ENCODE measurements around the gene DOK6.

DNA sequence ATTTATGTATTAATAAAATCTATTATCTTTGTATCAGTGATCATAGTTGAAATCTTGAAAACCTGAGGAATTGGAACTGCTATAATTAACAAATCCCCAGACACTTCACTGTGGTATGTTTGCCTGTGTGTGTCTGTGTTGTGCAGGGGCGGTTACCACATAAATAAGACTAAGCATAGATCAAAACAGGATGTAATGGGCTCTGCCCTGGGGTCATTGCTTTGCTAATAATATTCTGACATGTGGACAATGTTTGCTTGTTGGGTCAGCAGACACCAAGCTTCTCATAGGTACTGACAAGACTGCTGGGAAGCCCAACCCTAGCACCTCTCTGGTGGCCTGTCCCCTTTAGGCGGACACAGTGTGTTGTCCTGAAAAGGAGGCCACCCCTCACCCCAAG, 35.8 kb upstream of the DOK6 start:
- TF ChIP-seq, protein P1, sequence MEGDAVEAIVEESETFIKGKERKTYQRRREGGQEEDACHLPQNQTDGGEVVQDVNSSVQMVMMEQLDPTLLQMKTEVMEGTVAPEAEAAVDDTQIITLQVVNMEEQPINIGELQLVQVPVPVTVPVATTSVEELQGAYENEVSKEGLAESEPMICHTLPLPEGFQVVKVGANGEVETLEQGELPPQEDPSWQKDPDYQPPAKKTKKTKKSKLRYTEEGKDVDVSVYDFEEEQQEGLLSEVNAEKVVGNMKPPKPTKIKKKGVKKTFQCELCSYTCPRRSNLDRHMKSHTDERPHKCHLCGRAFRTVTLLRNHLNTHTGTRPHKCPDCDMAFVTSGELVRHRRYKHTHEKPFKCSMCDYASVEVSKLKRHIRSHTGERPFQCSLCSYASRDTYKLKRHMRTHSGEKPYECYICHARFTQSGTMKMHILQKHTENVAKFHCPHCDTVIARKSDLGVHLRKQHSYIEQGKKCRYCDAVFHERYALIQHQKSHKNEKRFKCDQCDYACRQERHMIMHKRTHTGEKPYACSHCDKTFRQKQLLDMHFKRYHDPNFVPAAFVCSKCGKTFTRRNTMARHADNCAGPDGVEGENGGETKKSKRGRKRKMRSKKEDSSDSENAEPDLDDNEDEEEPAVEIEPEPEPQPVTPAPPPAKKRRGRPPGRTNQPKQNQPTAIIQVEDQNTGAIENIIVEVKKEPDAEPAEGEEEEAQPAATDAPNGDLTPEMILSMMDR (conservative IDR thresholded peaks at IDR 0.05), result no peak
- TF ChIP-seq EZH2 (IDR thresholded peaks at IDR 0.05; ENCODE audit: low read depth), result no peak

Measured in PC-9 (cell line).